Thyroid gland (tissue), 4 donors: Measurements from ENCODE around the gene CPVL. TPM values are rescaled to one million over a fixed set of nuclear protein-coding genes. Genes with fewer than 3 reads are reported as not detected.

Experiments used
- DNase-seq, 2 donors: peaks; one replicate each; pipeline ENCODE4 v3.0.0-alpha.2; 2019
- H3K27ac ChIP-seq, 3 donors: fragments of 200-600 bp; sonication (generic); 1 replicate in 2 of 3; 2 replicates in 1 of 3; pipeline ENCODE4 v1.5.1; 2016 to 2019; ENCODE audit warnings: mild to moderate bottlenecking in 1 of 3, moderate library complexity in 1 of 3
- H3K27me3 ChIP-seq: fragments of 200-600 bp; sonication (generic); one replicate; pipeline ENCODE4 v1.5.1; 2019
- H3K36me3 ChIP-seq, 2 donors: fragments of 200-600 bp; sonication (generic); one replicate each; pipeline ENCODE4 v1.5.1; 2016 to 2019
- H3K4me1 ChIP-seq, 2 donors: fragments of 200-600 bp; sonication (generic); one replicate each; pipeline ENCODE4 v1.5.1; 2017 to 2019
- H3K4me3 ChIP-seq, 3 donors: fragments of 200-600 bp; sonication (generic); replicated peaks in 1 of 3; 1 replicate in 2 of 3; 2 replicates in 1 of 3; pipeline ENCODE4 v1.5.1; 2016; ENCODE audit warnings: mild to moderate bottlenecking in 1 of 3
- H3K9me3 ChIP-seq: fragments of 200-600 bp; sonication (generic); one replicate; pipeline ENCODE4 v1.5.1; 2017
- CTCF ChIP-seq, 6 experiments: fragments of 200-600 bp in 3 of 6; fragments of 450-650 bp in 3 of 6; sonication (generic) in 3 of 6; IDR thresholded peaks; one replicate each; pipeline ENCODE4 v1.5.1; 2016 to 2019; ENCODE audit warnings: antibody characterized with exemption in 6 of 6, mild to moderate bottlenecking in 2 of 6, inconsistent platforms in 1 of 6, moderate library complexity in 1 of 6
- POLR2A ChIP-seq, 2 donors: fragments of 450-650 bp; IDR thresholded peaks; one replicate each; pipeline ENCODE4 v1.6.1; 2017; ENCODE audit warnings: antibody characterized with exemption in 2 of 2, mild to moderate bottlenecking in 2 of 2, moderate library complexity in 1 of 2
- WGBS, 2 donors: methylation state at CpG; one replicate each; pipeline ENCODE4 v1.1.5; 2017; 5-methylcytosine and 5-hydroxymethylcytosine counted together
- intact Hi-C: fragments of 100-400 bp; cut with DNase I; formaldehyde crosslinking; loops from one replicate; pipeline ENCODE4 v1.15.1; 2023
- total RNA-seq, 4 donors: library from RNA; depleted of rRNA; stranded (reverse); fragments of >200 nt; gene quantifications; one replicate each; pipeline ENCODE4 v1.2.3, GENCODE V29; 2016

The CPVL gene
- total RNA-seq, 4 donors from 2014 or later = 79.8 to 182 (median 111) TPM

GRCh38 chr7:29106669-29106988, 39.7 kb downstream of the CPVL start:
- Histone ChIP-seq H3K27ac (no peak overlapping the region), H3K9me3 (no peaks in the 10 kb centered on the region), H3K27me3 (no peaks in the 10 kb centered on the region), H3K4me1 (peaks cover 24 to 43% of the 10 kb centered on the region in 2 donors), H3K4me3 (no peak overlapping the region), H3K36me3 (no peaks in the 10 kb centered on the region)
- DNase-seq = no peak
- intact Hi-C loops = loop anchor here (5.0 to 10.0 kb wide), 3 partner anchors 149 to 298 kb away; partner anchors contain the start of gene TRIL
- WGBS, 2 donors = 41 to 44% methylated on average over 3 of the region's 3 CpGs
- TF ChIP-seq CTCF (IDR thresholded peaks at IDR 0.05) (peak in 1 of 6 experiments; percentile 5), POLR2A (IDR thresholded peaks at IDR 0.05) (no peak)

GRCh38 chr7:29105752-29106668, 40.3 kb downstream of the CPVL start:
- Histone ChIP-seq H3K27me3 (no peaks in the 10 kb centered on the region), H3K27ac (peak overlapping the region in 2 of 3 donors; percentile 55 to 58), H3K9me3 (no peaks in the 10 kb centered on the region), H3K4me1 (peaks cover 28 to 48% of the 10 kb centered on the region in 2 donors), H3K36me3 (no peaks in the 10 kb centered on the region), H3K4me3 (no peak overlapping the region)
- intact Hi-C loops = loop anchor here (5.0 to 10.0 kb wide), 3 partner anchors 149 to 299 kb away; partner anchors contain the start of gene TRIL
- no peak for TF ChIP-seq POLR2A (IDR thresholded peaks at IDR 0.05)
- peak; percentile 78 to 96 (median 91) for TF ChIP-seq CTCF (IDR thresholded peaks at IDR 0.05)
- peak; percentile 52 to 58 for DNase-seq
- WGBS, 2 donors = 62 to 66% methylated on average over 3 to 4 of the region's 4 CpGs

- TF ChIP-seq CTCF (IDR thresholded peaks at IDR 0.05) (peak in 1 of 6 experiments; percentile 13), POLR2A (IDR thresholded peaks at IDR 0.05) (no peak)
- H3K27me3 ChIP-seq = no peaks in the 10 kb centered on the region
- peaks cover 28 to 49% of the 10 kb centered on the region in 2 donors for H3K4me1 ChIP-seq
- 73 to 86% methylated on average over 4 of the region's 4 CpGs for WGBS, 2 donors
- DNase-seq = peak; percentile 41 to 71
- H3K9me3 ChIP-seq = no peaks in the 10 kb centered on the region
- intact Hi-C loops = loop anchor here (5.0 to 10.0 kb wide), 3 partner anchors 148 to 300 kb away; partner anchors contain the start of gene TRIL
- no peak overlapping the region for H3K4me3 ChIP-seq
- peak overlapping the region in 1 of 3 donors; percentile 58 for H3K27ac ChIP-seq
- no peaks in the 10 kb centered on the region for H3K36me3 ChIP-seq
Measured at GRCh38 chr7:29105191-29105590, 41.1 kb downstream of the CPVL start.

- intact Hi-C loops = loop anchor here (10.0 kb wide), 1 partner anchor 302 kb away; no protein-coding TSS in a partner anchor
- TF ChIP-seq POLR2A (IDR thresholded peaks at IDR 0.05) (no peak), CTCF (IDR thresholded peaks at IDR 0.05) (peak in 5 of 6 experiments; percentile 15 to 75 (median 64))
- 12 to 17% methylated on average over 7 of the region's 7 CpGs for WGBS, 2 donors
- Histone ChIP-seq H3K9me3 (no peaks in the 10 kb centered on the region), H3K27ac (no peak overlapping the region), H3K27me3 (no peaks in the 10 kb centered on the region), H3K36me3 (no peaks in the 10 kb centered on the region), H3K4me1 (peaks cover 30 to 46% of the 10 kb centered on the region in 2 donors), H3K4me3 (no peak overlapping the region)
- DNase-seq = peak; percentile 56 to 75
Measured at GRCh38 chr7:29102558-29103151, 43.7 kb downstream of the CPVL start.
